Peyer's patch (tissue), 4 donors: ENCODE data around the gene TSHZ1. TPM values are rescaled to one million over a fixed set of nuclear protein-coding genes. Genes with fewer than 3 reads are reported as not detected.

Source experiments
- DNase-seq, 3 donors: peaks; one replicate each; pipeline ENCODE4 v3.0.0-alpha.2; 2017 to 2019
- H3K27ac ChIP-seq, 4 donors: fragments of 200-600 bp; sonication (generic); one replicate each; pipeline ENCODE4 v1.5.1; 2016 to 2019
- H3K27me3 ChIP-seq, 2 donors: fragments of 200-600 bp; sonication (generic); one replicate each; pipeline ENCODE4 v1.5.1; 2019
- H3K36me3 ChIP-seq, 3 donors: fragments of 200-600 bp; sonication (generic); one replicate each; pipeline ENCODE4 v1.5.1; 2016 to 2019
- H3K4me1 ChIP-seq, 4 donors: fragments of 200-600 bp; sonication (generic); one replicate each; pipeline ENCODE4 v1.5.1; 2016 to 2019
- H3K4me3 ChIP-seq, 4 donors: fragments of 200-600 bp; sonication (generic); 1 replicate in 3 of 4; 2 replicates in 1 of 4; pipeline ENCODE4 v1.5.1; 2016 to 2019; ENCODE audit warnings: mild to moderate bottlenecking in 1 of 4
- H3K9me3 ChIP-seq, 4 donors: fragments of 200-600 bp; sonication (generic); one replicate each; pipeline ENCODE4 v1.5.1; 2016 to 2019; ENCODE audit warnings: mild to moderate bottlenecking in 1 of 4
- POLR2A ChIP-seq, 2 donors: fragments of 450-650 bp; IDR thresholded peaks; one replicate each; pipeline ENCODE4 v1.5.1; 2017; ENCODE audit warnings: antibody characterized with exemption in 2 of 2, mild to moderate bottlenecking in 2 of 2, moderate library complexity in 2 of 2
- total RNA-seq, 4 donors: library from RNA; depleted of rRNA; stranded (reverse); fragments of >200 nt; gene quantifications; one replicate each; pipeline ENCODE4 v1.1.0, GENCODE V29; 2016
- TF ChIP-seq, protein P1 (sequence below), 6 experiments: fragments of 450-650 bp in 4 of 6; fragments of 200-600 bp in 2 of 6; sonication (generic) in 1 of 6; IDR thresholded peaks; one replicate each; pipeline ENCODE4 v1.5.1; 2017 to 2019; ENCODE audit warnings: antibody characterized with exemption in 6 of 6, mild to moderate bottlenecking in 3 of 6, moderate library complexity in 1 of 6

Gene TSHZ1
- total RNA-seq, 4 donors from 2014 or later: 12.4 to 34.8 (median 28.4) TPM

- DNase-seq: peak in 1 of 3 donors; percentile 40
- H3K27me3 ChIP-seq: no peaks in the 10 kb centered on the region
- peaks cover 0 to 38% (median 7%) of the 10 kb centered on the region in 4 donors for H3K4me1 ChIP-seq
- H3K9me3 ChIP-seq: no peaks in the 10 kb centered on the region
- no peak for TF ChIP-seq POLR2A (IDR thresholded peaks at IDR 0.05)
- TF ChIP-seq, protein P1, sequence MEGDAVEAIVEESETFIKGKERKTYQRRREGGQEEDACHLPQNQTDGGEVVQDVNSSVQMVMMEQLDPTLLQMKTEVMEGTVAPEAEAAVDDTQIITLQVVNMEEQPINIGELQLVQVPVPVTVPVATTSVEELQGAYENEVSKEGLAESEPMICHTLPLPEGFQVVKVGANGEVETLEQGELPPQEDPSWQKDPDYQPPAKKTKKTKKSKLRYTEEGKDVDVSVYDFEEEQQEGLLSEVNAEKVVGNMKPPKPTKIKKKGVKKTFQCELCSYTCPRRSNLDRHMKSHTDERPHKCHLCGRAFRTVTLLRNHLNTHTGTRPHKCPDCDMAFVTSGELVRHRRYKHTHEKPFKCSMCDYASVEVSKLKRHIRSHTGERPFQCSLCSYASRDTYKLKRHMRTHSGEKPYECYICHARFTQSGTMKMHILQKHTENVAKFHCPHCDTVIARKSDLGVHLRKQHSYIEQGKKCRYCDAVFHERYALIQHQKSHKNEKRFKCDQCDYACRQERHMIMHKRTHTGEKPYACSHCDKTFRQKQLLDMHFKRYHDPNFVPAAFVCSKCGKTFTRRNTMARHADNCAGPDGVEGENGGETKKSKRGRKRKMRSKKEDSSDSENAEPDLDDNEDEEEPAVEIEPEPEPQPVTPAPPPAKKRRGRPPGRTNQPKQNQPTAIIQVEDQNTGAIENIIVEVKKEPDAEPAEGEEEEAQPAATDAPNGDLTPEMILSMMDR (IDR thresholded peaks at IDR 0.05): no peak
- peak overlapping the region in 2 of 4 donors; percentile 95 to 100 for H3K4me3 ChIP-seq
- H3K36me3 ChIP-seq: peaks cover 0 to 4% (median 0%) of the 10 kb centered on the region in 3 donors
- H3K27ac ChIP-seq: peak overlapping the region in 2 of 4 donors; percentile 21 to 100
Observed at GRCh38 chr18:75206452-75207309, 3.9 kb upstream of the TSHZ1 start.

DNA sequence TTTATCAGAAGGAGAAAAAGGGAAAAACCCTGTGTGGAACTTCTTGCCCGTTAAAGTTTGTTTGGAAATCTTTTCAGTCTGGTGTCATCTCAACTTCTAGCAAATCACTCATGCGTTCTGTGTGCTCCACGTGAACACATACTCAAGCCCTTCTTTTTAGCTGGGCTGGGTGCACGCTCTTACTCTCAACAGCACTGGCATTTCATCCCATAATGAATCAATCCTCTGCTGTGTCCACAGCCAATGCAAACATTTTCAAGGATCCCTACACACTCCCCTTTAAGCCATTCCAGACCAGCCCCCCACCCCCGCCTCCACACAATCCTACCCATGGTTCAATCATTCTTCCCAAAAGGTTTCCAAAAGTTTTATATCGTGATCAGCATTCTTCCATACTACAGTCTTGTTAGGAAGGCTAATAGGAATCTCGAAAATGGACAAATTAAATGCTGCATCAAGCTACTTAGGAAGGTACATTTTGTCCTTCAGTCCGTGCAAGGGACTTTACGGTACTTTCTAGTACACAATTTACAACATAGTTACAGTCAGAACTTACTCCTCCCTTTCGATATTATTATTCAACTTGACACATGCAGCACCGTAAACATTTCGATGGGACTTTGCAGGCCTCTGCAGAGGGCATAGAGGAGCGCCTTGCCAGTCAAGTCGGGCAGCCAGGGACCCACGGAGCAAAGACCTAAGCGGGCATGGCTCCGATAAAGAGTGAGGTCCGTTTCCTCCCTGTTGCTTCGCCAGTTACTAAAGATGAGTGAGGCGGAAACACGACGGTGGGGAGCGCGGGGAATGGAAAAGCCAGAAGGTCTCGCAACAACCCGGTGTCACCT lies 3.1 kb upstream of the TSHZ1 start:
- peak overlapping the region; percentile 94 to 100 (median 96) for H3K4me3 ChIP-seq
- no peak for TF ChIP-seq POLR2A (IDR thresholded peaks at IDR 0.05)
- TF ChIP-seq, protein P1 (IDR thresholded peaks at IDR 0.05): no peak
- peaks cover 0 to 43% (median 9%) of the 10 kb centered on the region in 4 donors for H3K4me1 ChIP-seq
- no peaks in the 10 kb centered on the region for H3K27me3 ChIP-seq
- no peaks in the 10 kb centered on the region for H3K9me3 ChIP-seq
- peak in 1 of 3 donors; percentile 69 for DNase-seq
- peak overlapping the region; percentile 84 to 100 (median 96) for H3K27ac ChIP-seq
- no peaks in the 10 kb centered on the region for H3K36me3 ChIP-seq

GRCh38 chr18:75208155-75208835 lies 2.3 kb upstream of the TSHZ1 start:
- TF ChIP-seq, protein P1 (IDR thresholded peaks at IDR 0.05): peak in 2 of 6 experiments; percentile 13 to 26
- peak in 1 of 2 donors; percentile 20 for TF ChIP-seq POLR2A (IDR thresholded peaks at IDR 0.05)
- peaks cover 0 to 50% (median 12%) of the 10 kb centered on the region in 4 donors for H3K4me1 ChIP-seq

DNA sequence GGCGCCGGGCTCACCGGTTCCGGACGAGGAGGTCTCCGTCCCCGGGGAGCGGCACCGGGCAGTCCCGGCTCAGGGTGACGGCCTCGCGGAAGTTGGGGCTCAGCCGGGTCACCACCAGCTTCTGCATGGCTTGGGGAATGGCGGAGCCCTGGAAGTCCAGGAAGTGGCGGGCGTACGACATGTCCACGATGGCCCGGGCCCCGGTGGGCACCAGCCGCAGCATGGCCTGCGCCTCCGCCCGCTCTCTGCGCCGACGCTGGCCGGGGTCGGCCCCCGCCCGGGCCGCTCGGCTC lies 1.8 kb upstream of the TSHZ1 start:
- H3K36me3 ChIP-seq: no peaks in the 10 kb centered on the region
- no peaks in the 10 kb centered on the region for H3K9me3 ChIP-seq
- H3K4me3 ChIP-seq: peak overlapping the region; percentile 94 to 100 (median 96)
- no peaks in the 10 kb centered on the region for H3K27me3 ChIP-seq
- peaks cover 0 to 55% (median 14%) of the 10 kb centered on the region in 4 donors for H3K4me1 ChIP-seq
- H3K27ac ChIP-seq: peak overlapping the region; percentile 84 to 100 (median 96)
- TF ChIP-seq POLR2A (IDR thresholded peaks at IDR 0.05): no peak
- TF ChIP-seq, protein P1 (IDR thresholded peaks at IDR 0.05): no peak
- peak; percentile 44 to 78 (median 69) for DNase-seq

More at GRCh38 chr18:75208155-75208835, 2.3 kb upstream of the TSHZ1 start:
- DNase-seq: peak; percentile 44 to 74 (median 73)
- Histone ChIP-seq H3K36me3 (no peaks in the 10 kb centered on the region), H3K9me3 (no peaks in the 10 kb centered on the region), H3K4me3 (peak overlapping the region; percentile 94 to 100 (median 96)), H3K27me3 (no peaks in the 10 kb centered on the region), H3K27ac (peak overlapping the region; percentile 84 to 100 (median 96))
